HEK293T (cell line): ENCODE measurements around the gene PPEF2.
"Not testable (repeated sequence)": the region's sequence is repeated elsewhere in the genome, so short reads cannot be mapped to it uniquely, and the experiment has no call there.

Experiments used
- CTCF ChIA-PET: fragments of 350-600 bp; formaldehyde crosslinking; extraction: SDS; loops from one replicate; lab custom pipeline; 2021; ENCODE audit warnings: antibody characterized with exemption, inconsistent platforms; lab: Yijun Ruan, JAX
- POLR2A ChIA-PET: fragments of 350-600 bp; formaldehyde crosslinking; extraction: SDS; loops from one replicate; lab custom pipeline; 2020; ENCODE audit warnings: antibody characterized with exemption, inconsistent platforms; lab: Yijun Ruan, JAX
- DNase-seq: peaks from one replicate; pipeline ENCODE4 v3.0.0; 2012; ENCODE audit warnings: mixed read lengths; ENCODE audit errors: extremely low spot score
- ARNT ChIP-seq: fragments of 450-650 bp; IDR thresholded peaks from 2 replicates; pipeline ENCODE4 v1.6.1; 2017; ENCODE audit warnings: mild to moderate bottlenecking
- BHLHE40 ChIP-seq: fragments of 450-650 bp; IDR thresholded peaks from 2 replicates; pipeline ENCODE4 v1.6.1; 2016; ENCODE audit warnings: mild to moderate bottlenecking, moderate library complexity, borderline replicate concordance
- CTBP1 ChIP-seq: fragments of 450-650 bp; IDR thresholded peaks from 2 replicates; pipeline ENCODE4 v1.6.1; 2016; ENCODE audit warnings: borderline replicate concordance
- ELF4 ChIP-seq: fragments of 450-650 bp; IDR thresholded peaks from 2 replicates; pipeline ENCODE4 v1.6.1; 2017; ENCODE audit warnings: antibody characterized with exemption
- FOXA1 ChIP-seq: fragments of 450-650 bp; IDR thresholded peaks from 2 replicates; pipeline ENCODE4 v1.6.1; 2016; ENCODE audit warnings: mild to moderate bottlenecking
- FOXK2 ChIP-seq: fragments of 450-650 bp; IDR thresholded peaks from 2 replicates; pipeline ENCODE4 v1.6.1; 2016; ENCODE audit warnings: mild to moderate bottlenecking
- FOXM1 ChIP-seq: fragments of 450-650 bp; IDR thresholded peaks from 2 replicates; pipeline ENCODE4 v1.6.1; 2017; ENCODE audit warnings: mild to moderate bottlenecking, borderline replicate concordance
- HDGF ChIP-seq: fragments of 450-650 bp; IDR thresholded peaks from 2 replicates; pipeline ENCODE4 v1.6.1; 2017; ENCODE audit warnings: antibody characterized with exemption, borderline replicate concordance
- L3MBTL2 ChIP-seq: fragments of 450-650 bp; conservative IDR thresholded peaks from 2 replicates; pipeline ENCODE4 v1.6.1; 2016; ENCODE audit warnings: mild to moderate bottlenecking
- LEF1 ChIP-seq: fragments of 450-650 bp; IDR thresholded peaks from 2 replicates; pipeline ENCODE4 v1.6.1; 2017; ENCODE audit warnings: mild to moderate bottlenecking, borderline replicate concordance
- NFRKB ChIP-seq: fragments of 450-650 bp; IDR thresholded peaks from 2 replicates; pipeline ENCODE4 v1.6.1; 2016; ENCODE audit warnings: mild to moderate bottlenecking, moderate library complexity
- PKNOX1 ChIP-seq: fragments of 450-650 bp; IDR thresholded peaks from 2 replicates; pipeline ENCODE4 v1.6.1; 2016
- SP1 ChIP-seq: fragments of 450-650 bp; IDR thresholded peaks from 2 replicates; pipeline ENCODE4 v1.6.1; 2017
- SUZ12 ChIP-seq: fragments of 450-650 bp; IDR thresholded peaks from 2 replicates; pipeline ENCODE4 v1.6.1; 2016; ENCODE audit warnings: mild to moderate bottlenecking
- TARDBP ChIP-seq: fragments of 450-650 bp; IDR thresholded peaks from 2 replicates; pipeline ENCODE4 v1.6.1; 2016
- ZNF384 ChIP-seq: fragments of 450-650 bp; IDR thresholded peaks from 2 replicates; pipeline ENCODE4 v1.6.1; 2016

PPEF2 gene

GRCh38 chr4:75935628-75936027, 33.4 kb upstream of the PPEF2 start:
- POLR2A ChIA-PET, result no interaction called here
- TF ChIP-seq TARDBP (no peak), HDGF (no peak), FOXK2 (no peak), NFRKB (no peak), LEF1 (no peak), FOXA1 (no peak), BHLHE40 (no peak)
- CTCF ChIA-PET, result no interaction called here
- no peak for DNase-seq

GRCh38 chr4:75930152-75930551, 27.9 kb upstream of the PPEF2 start:
- CTCF ChIA-PET, result interaction anchor here (0.7 kb wide), 1 partner anchor 22 kb away, joined by 3 read pairs; no protein-coding TSS in a partner anchor
- POLR2A ChIA-PET, result no interaction called here
- TF ChIP-seq TARDBP, result no peak
- no peak for TF ChIP-seq SP1
- no peak for TF ChIP-seq CTBP1
- no peak for TF ChIP-seq ARNT
- no peak for TF ChIP-seq HDGF
- no peak for TF ChIP-seq FOXA1
- TF ChIP-seq SUZ12, result no peak
- no peak for TF ChIP-seq FOXM1
- TF ChIP-seq NFRKB, result no peak
- no peak for TF ChIP-seq ELF4
- TF ChIP-seq LEF1, result no peak
- no peak for TF ChIP-seq BHLHE40
- no peak for DNase-seq

GRCh38 chr4:75924916-75925315, 22.7 kb upstream of the PPEF2 start:
- CTCF ChIA-PET, DNase-seq, POLR2A ChIA-PET: not testable (repeated sequence)

GRCh38 chr4:75924309-75924827, 22.1 kb upstream of the PPEF2 start:
- CTCF ChIA-PET, result no interaction called here
- POLR2A ChIA-PET, result no interaction called here
- TF ChIP-seq FOXM1, result no peak
- no peak for TF ChIP-seq SUZ12
- TF ChIP-seq NFRKB, result no peak
- no peak for TF ChIP-seq TARDBP
- TF ChIP-seq LEF1, result no peak
- no peak for TF ChIP-seq ELF4
- TF ChIP-seq ZNF384, result no peak
- TF ChIP-seq BHLHE40, result no peak
- no peak for TF ChIP-seq SP1
- TF ChIP-seq CTBP1, result no peak
- no peak for TF ChIP-seq ARNT
- no peak for TF ChIP-seq HDGF
- TF ChIP-seq L3MBTL2, result no peak
- no peak for TF ChIP-seq FOXA1
- no peak for TF ChIP-seq FOXK2
- DNase-seq, result no peak

- TF ChIP-seq HDGF (no peak), LEF1 (no peak), ZNF384 (no peak), ARNT (no peak), SUZ12 (no peak), SP1 (no peak), FOXA1 (no peak), FOXK2 (no peak), FOXM1 (no peak), CTBP1 (no peak), PKNOX1 (no peak), NFRKB (no peak), ELF4 (no peak)
- ChIA-PET CTCF (no interaction called here), POLR2A (no interaction called here)
- DNase-seq, result no peak
These were observed 20.3 kb upstream of the PPEF2 start for GRCh38 chr4:75922588-75922987.

GRCh38 chr4:75921910-75922309, 19.7 kb upstream of the PPEF2 start:
- no peak for DNase-seq
- CTCF ChIA-PET, result no interaction called here
- POLR2A ChIA-PET, result no interaction called here
- TF ChIP-seq ELF4, result no peak
- no peak for TF ChIP-seq LEF1
- no peak for TF ChIP-seq SP1
- TF ChIP-seq SUZ12, result no peak
- no peak for TF ChIP-seq TARDBP
- TF ChIP-seq FOXA1, result no peak
- TF ChIP-seq L3MBTL2, result no peak
- no peak for TF ChIP-seq ARNT
- no peak for TF ChIP-seq HDGF
- no peak for TF ChIP-seq BHLHE40
- TF ChIP-seq NFRKB, result no peak
- no peak for TF ChIP-seq FOXK2
- TF ChIP-seq ZNF384, result no peak

GRCh38 chr4:75920327-75920726, 18.1 kb upstream of the PPEF2 start:
- CTCF ChIA-PET, result interaction anchor here (0.7 kb wide), 1 partner anchor 284 kb away, joined by 4 read pairs; no protein-coding TSS in a partner anchor
- POLR2A ChIA-PET, result no interaction called here
- no peak for DNase-seq
- TF ChIP-seq SUZ12 (no peak), PKNOX1 (no peak), CTBP1 (no peak), L3MBTL2 (no peak), HDGF (no peak), FOXA1 (no peak), LEF1 (no peak), ELF4 (no peak), ARNT (no peak), FOXM1 (no peak), ZNF384 (no peak), FOXK2 (no peak)
